Measurements from ENCODE around the gene ARL11. TPM values are rescaled to one million over a fixed set of nuclear protein-coding genes. Genes with fewer than 3 reads are reported as not detected.

The ARL11 gene
- total and polyA plus RNA-seq, 2 of the 4 experiments (the other 2 are of a cell fraction) = not detected

DNA sequence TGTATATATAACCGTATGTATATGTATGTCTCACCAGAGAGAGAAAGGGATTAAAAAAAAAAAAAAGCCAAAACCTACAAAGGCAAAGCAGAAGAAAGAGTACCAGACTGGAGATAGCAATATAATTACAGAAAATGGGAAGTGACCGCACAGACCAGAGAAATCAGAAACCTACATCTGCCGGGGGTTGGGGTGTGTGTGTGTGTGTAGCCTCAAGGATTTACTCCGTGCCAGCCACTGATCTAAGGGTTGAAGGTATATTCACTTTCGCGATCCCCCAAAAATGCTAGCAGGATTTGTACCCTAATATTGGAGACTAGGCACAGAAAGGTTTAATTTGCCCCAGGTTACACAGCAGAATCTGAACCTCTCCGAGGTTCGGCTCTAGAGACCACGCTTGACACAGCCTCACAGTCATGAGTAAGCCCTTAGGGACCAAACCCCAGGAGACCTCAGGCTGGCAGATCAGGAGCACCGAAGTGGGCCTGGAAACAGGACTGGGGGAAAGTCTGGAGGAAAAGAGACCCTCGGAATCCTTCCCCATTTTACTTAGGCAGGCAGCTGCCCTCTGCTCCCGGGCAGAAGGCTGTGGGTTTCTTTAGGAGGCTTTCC lies 14.8 kb downstream of the ARL11 start:
- Histone ChIP-seq H4K91ac (ENCODE audit: insufficient read depth, low read depth, low read length) (no peak overlapping the region), H3K4me1 (ENCODE audit: control insufficient read depth, insufficient read depth, low read length) (peaks cover 4% of the 10 kb centered on the region; the same call in 1 of the 2 replicates), H2AK9ac (replicated peaks; ENCODE audit: low read depth, low read length, poor library complexity) (no peak overlapping the region), H3K23ac (ENCODE audit: low read depth, low read length) (no peak overlapping the region), H3K27ac (ENCODE audit: insufficient read depth, low read length) (no peak overlapping the region), H3K9ac (ENCODE audit: low read depth, low read length) (no peak overlapping the region), H2AFZ (replicated peaks; ENCODE audit: low read length, poor library complexity) (no peak overlapping the region), H2BK20ac (ENCODE audit: low read depth, low read length) (no peak overlapping the region), H2AK5ac (ENCODE audit: low read depth, low read length) (peak overlapping the region; percentile 16; the same call in 1 of the 2 replicates), H2BK15ac (ENCODE audit: low read depth, low read length) (no peak overlapping the region; the same call in 2 of the 3 replicates), H3K27me3 (ENCODE audit: control insufficient read depth, insufficient read depth, low read length) (no peaks in the 10 kb centered on the region), H2BK5ac (ENCODE audit: low read depth, low read length, poor library complexity, severe bottlenecking) (no peak overlapping the region), H3K79me1 (ENCODE audit: low read depth in 1 of 2, low read length in 2 of 2) (no peaks in the 10 kb centered on the region), H4K20me1 (ENCODE audit: insufficient read depth, low read length) (no peaks in the 10 kb centered on the region), H3K9me1 (ENCODE audit: insufficient read depth, low read length) (no peaks in the 10 kb centered on the region), H3K56ac (ENCODE audit: extremely low read depth, insufficient read depth, low read length) (no peak overlapping the region), H3K14ac (replicated peaks; ENCODE audit: low read depth, low read length) (no peak overlapping the region), H3K4me2 (ENCODE audit: low read depth, low read length) (no peak overlapping the region), H3K9me3 (ENCODE audit: control insufficient read depth, insufficient read depth, low read length) (no peaks in the 10 kb centered on the region), H3K18ac (ENCODE audit: low read depth, low read length) (no peak overlapping the region), H2BK120ac (ENCODE audit: low read depth, low read length) (no peak overlapping the region), H3K36me3 (ENCODE audit: control insufficient read depth, insufficient read depth, low read length) (no peaks in the 10 kb centered on the region), H3K4me3 (ENCODE audit: insufficient read depth, low read depth, low read length) (no peak overlapping the region), H4K8ac (ENCODE audit: low read depth in 2 of 2, low read length in 2 of 2) (no peak overlapping the region), H4K5ac (ENCODE audit: low read depth, low read length) (no peak overlapping the region), H3K4ac (ENCODE audit: low read depth, low read length) (no peak overlapping the region)
- ChIA-PET CTCF (no interaction called here), POLR2A (ENCODE audit: unreplicated experiment) (no interaction called here)
- no TSS peak for BruUV-seq (replicated peaks)
- dilution Hi-C loops (cut with HindIII; ENCODE audit: low sequenced_read_pairs, unreplicated experiment) = no loop called here
- DNase-seq = no peak
- 100% methylated on average over 5 of the region's 12 CpGs; no CpG with 5 or more reads in 1 of the 2 experiments for WGBS, 2 experiments (ENCODE audit: extremely low coverage in 2 of 2, insufficient read length in 1 of 2)
- ATAC-seq (ENCODE audit: low read depth) = no peak
- TF ChIP-seq BHLHE40 (IDR thresholded peaks at IDR 0.05; ENCODE audit: low read depth, low read length) (no peak), CHD1 (IDR thresholded peaks at IDR 0.05; ENCODE audit: low read depth, low read length) (no peak), MXI1 (IDR thresholded peaks at IDR 0.05; ENCODE audit: borderline replicate concordance, low read depth, low read length) (no peak), CEBPB (IDR thresholded peaks at IDR 0.05; ENCODE audit: low read depth, low read length) (no peak), NFE2L2 (IDR thresholded peaks at IDR 0.05; ENCODE audit: low read depth, low read length) (no peak), SMC3 (IDR thresholded peaks at IDR 0.05; ENCODE audit: low read depth, low read length) (no peak), RCOR1 (IDR thresholded peaks at IDR 0.05; ENCODE audit: insufficient replicate concordance, low read length) (no peak), FOS (IDR thresholded peaks at IDR 0.05; ENCODE audit: low read depth, low read length) (no peak), MAZ (IDR thresholded peaks at IDR 0.05; ENCODE audit: borderline replicate concordance, low read depth, low read length) (no peak), RFX5 (IDR thresholded peaks at IDR 0.05; ENCODE audit: low read depth, low read length) (no peak), MAFK (IDR thresholded peaks at IDR 0.05; ENCODE audit: low read depth, low read length) (no peak), CTCF (conservative IDR thresholded peaks at IDR 0.05; ENCODE audit: low read depth, low read length) (no peak), POLR2A (IDR thresholded peaks at IDR 0.05; ENCODE audit: low read depth, low read length) (no peak)
- TF ChIP-seq, protein P1, sequence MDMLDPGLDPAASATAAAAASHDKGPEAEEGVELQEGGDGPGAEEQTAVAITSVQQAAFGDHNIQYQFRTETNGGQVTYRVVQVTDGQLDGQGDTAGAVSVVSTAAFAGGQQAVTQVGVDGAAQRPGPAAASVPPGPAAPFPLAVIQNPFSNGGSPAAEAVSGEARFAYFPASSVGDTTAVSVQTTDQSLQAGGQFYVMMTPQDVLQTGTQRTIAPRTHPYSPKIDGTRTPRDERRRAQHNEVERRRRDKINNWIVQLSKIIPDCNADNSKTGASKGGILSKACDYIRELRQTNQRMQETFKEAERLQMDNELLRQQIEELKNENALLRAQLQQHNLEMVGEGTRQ (IDR thresholded peaks at IDR 0.05; ENCODE audit: low read depth, low read length) = no peak
- in situ Hi-C loops (cut with MboI; ENCODE audit: low sequenced_read_pairs) = no loop called here
- intact Hi-C loops (cut with micrococcal nuclease) = no loop called here
